Esophagus squamous epithelium (tissue), 5 donors: ENCODE results near the gene CDH8. TPM values are rescaled to one million over a fixed set of nuclear protein-coding genes. Genes with fewer than 3 reads are reported as not detected.
"Not testable (repeated sequence)": the region's sequence is repeated elsewhere in the genome, so short reads cannot be mapped to it uniquely, and the experiment has no call there.

Source experiments
- DNase-seq: peaks from one replicate; lab custom pipeline; 2025; lab: John Stamatoyannopoulos, UW
- H3K27ac ChIP-seq, 4 donors: fragments of 200-600 bp; sonication (generic); one replicate each; pipeline ENCODE4 v1.5.1; 2016 to 2019; ENCODE audit warnings: mild to moderate bottlenecking in 1 of 4
- H3K27me3 ChIP-seq, 4 donors: fragments of 200-600 bp; sonication (generic); 1 replicate in 3 of 4; 2 replicates in 1 of 4; pipeline versions ENCODE4 v1.5.1 to v1.6.0; 2017 to 2021; ENCODE audit warnings: antibody characterized with exemption in 1 of 4
- H3K36me3 ChIP-seq, 3 donors: fragments of 200-600 bp; sonication (generic); one replicate each; pipeline ENCODE4 v1.5.1; 2016 to 2019
- H3K4me1 ChIP-seq, 3 donors: fragments of 200-600 bp; sonication (generic); one replicate each; pipeline ENCODE4 v1.5.1; 2017 to 2019
- H3K4me3 ChIP-seq, 4 donors: fragments of 200-600 bp; sonication (generic); 1 replicate in 3 of 4; 2 replicates in 1 of 4; pipeline ENCODE4 v1.5.1; 2016 to 2019; ENCODE audit warnings: mild to moderate bottlenecking in 2 of 4, moderate library complexity in 1 of 4
- H3K9me3 ChIP-seq, 3 donors: fragments of 200-600 bp; sonication (generic); one replicate each; pipeline ENCODE4 v1.5.1; 2016 to 2019
- POLR2A ChIP-seq, 4 donors: fragments of 450-650 bp; IDR thresholded peaks; one replicate each; pipeline ENCODE4 v1.6.1; 2017; ENCODE audit warnings: antibody characterized with exemption in 4 of 4, mild to moderate bottlenecking in 4 of 4, moderate library complexity in 3 of 4
- WGBS, 2 donors: methylation state at CpG; one replicate each; pipeline ENCODE4 v1.1.5; 2018; 5-methylcytosine and 5-hydroxymethylcytosine counted together
- intact Hi-C: fragments of 100-400 bp; cut with DNase I; formaldehyde crosslinking; loops from one replicate; pipeline ENCODE4 v1.15.0; 2022
- total RNA-seq, 4 donors: library from RNA; depleted of rRNA; stranded (reverse); fragments of >200 nt; gene quantifications; one replicate each; pipeline ENCODE4 v1.1.0, GENCODE V29; 2016
- TF ChIP-seq, protein P1 (sequence below), 6 experiments: fragments of 450-650 bp in 4 of 6; fragments of 200-600 bp in 2 of 6; sonication (generic) in 2 of 6; IDR thresholded peaks; one replicate each; pipeline ENCODE4 v1.5.1; 2016 to 2019; ENCODE audit warnings: antibody characterized with exemption in 6 of 6, mild to moderate bottlenecking in 4 of 6, moderate library complexity in 4 of 6
- donor health status: DM: yes; HTN: yes; CAD: no.

Gene CDH8
- total RNA-seq, 4 donors from 2014 or later: 0.27 to 1.8 (median 0.81) TPM

DNA sequence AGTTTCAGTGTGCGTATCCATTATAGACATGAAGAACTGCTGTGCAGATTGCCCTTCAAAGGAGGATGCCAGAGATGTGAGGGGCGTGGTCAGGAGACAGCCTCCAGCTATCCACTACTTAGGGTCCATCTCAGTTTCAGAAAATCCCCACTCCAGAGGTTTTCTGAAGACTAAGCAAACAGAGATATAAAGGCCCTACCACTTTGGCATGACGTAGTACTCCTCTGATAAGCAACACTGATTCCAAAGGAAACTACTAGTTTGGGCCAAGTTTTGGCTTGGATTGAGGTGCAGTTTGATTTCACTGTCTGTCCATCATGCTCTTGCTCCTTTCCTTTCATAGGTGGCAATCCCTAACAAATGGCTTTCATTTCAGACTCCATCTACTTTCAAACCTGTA, 228.7 kb downstream of the CDH8 start:
- no peak for DNase-seq
- intact Hi-C loops: no loop called here
- Histone ChIP-seq H3K27me3 (no peaks in the 10 kb centered on the region), H3K36me3 (no peaks in the 10 kb centered on the region), H3K27ac (no peak overlapping the region), H3K4me3 (no peak overlapping the region), H3K4me1 (no peaks in the 10 kb centered on the region), H3K9me3 (no peaks in the 10 kb centered on the region)
- no peak for TF ChIP-seq POLR2A (IDR thresholded peaks at IDR 0.05)
- TF ChIP-seq, protein P1, sequence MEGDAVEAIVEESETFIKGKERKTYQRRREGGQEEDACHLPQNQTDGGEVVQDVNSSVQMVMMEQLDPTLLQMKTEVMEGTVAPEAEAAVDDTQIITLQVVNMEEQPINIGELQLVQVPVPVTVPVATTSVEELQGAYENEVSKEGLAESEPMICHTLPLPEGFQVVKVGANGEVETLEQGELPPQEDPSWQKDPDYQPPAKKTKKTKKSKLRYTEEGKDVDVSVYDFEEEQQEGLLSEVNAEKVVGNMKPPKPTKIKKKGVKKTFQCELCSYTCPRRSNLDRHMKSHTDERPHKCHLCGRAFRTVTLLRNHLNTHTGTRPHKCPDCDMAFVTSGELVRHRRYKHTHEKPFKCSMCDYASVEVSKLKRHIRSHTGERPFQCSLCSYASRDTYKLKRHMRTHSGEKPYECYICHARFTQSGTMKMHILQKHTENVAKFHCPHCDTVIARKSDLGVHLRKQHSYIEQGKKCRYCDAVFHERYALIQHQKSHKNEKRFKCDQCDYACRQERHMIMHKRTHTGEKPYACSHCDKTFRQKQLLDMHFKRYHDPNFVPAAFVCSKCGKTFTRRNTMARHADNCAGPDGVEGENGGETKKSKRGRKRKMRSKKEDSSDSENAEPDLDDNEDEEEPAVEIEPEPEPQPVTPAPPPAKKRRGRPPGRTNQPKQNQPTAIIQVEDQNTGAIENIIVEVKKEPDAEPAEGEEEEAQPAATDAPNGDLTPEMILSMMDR (IDR thresholded peaks at IDR 0.05): no peak
- WGBS, 2 donors: 73 to 75% methylated on average over 3 of the region's 3 CpGs

DNA sequence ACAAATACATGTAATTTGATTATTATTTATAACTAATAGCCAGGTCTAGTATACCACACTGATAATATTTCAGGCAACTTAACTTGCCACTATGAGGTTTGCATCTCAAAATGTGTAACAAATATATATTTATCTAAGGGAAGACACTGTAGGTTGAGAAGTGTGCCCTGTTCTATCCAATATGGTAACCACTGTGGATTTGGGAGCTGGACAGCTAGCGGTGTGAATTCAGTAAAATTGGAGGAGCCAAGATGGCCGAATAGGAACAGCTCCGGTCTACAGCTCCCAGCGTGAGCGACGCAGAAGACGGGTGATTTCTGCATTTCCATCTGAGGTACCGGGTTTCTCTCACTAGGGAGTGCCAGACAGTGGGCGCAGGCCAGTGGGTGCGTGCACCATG, 235.0 kb downstream of the CDH8 start:
- H3K4me1 ChIP-seq, H3K36me3 ChIP-seq, DNase-seq, intact Hi-C loops, H3K9me3 ChIP-seq, H3K27ac ChIP-seq, H3K4me3 ChIP-seq, H3K27me3 ChIP-seq: not testable (repeated sequence)
- WGBS, 2 donors: 81 to 87% methylated on average over 6 to 7 of the region's 10 CpGs

DNA sequence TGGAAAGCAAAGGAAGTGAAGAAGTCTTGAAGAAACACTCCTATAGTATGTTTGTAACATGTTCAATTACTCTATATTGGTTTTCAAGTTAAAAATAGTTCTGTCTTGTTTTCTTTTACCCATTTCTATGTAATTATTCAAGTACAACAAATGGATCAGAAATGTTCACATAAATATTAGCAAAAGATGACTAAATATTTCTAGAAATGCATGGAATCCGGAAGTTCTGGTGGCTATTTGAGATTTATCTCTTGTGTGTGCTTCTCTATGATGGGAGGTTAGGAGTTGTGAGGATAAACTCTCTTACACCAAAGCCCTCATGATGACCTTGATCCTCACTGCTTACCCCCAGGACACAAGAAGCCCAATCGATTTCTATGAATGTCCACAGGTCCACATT, 237.5 kb downstream of the CDH8 start:
- TF ChIP-seq POLR2A (IDR thresholded peaks at IDR 0.05): no peak
- TF ChIP-seq, protein P1 (IDR thresholded peaks at IDR 0.05): no peak
- WGBS, 2 donors: 39 to 43% methylated on average over 2 of the region's 2 CpGs
- no peaks in the 10 kb centered on the region for H3K27me3 ChIP-seq
- no peaks in the 10 kb centered on the region for H3K9me3 ChIP-seq
- no peak for DNase-seq
- no peak overlapping the region for H3K27ac ChIP-seq
- no peaks in the 10 kb centered on the region for H3K4me1 ChIP-seq
- intact Hi-C loops: no loop called here
- no peak overlapping the region for H3K4me3 ChIP-seq
- no peaks in the 10 kb centered on the region for H3K36me3 ChIP-seq

DNA sequence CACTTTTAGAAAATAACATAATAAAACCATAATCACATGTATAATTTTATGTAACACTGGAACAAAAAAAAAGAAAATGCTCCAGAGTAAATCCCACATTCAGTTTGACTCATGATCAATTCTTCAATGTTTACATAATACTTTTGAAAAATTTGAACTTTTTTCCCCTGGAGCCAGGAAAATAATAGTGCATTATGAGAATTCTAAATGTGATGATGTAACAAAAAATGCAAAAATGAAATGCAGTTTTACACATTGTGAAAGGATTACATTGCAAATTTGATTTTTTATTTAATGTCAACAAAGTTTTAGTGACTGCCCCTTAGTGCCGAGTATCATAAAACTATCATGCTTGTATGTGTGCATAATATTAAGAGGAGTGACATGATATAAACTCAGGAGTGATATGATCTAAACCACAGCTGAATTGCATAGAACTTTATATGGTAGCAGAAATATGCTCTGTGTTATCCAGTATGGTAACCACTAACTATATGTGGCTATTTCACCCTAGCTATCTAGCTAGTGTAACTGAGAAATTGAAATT, 238.2 kb downstream of the CDH8 start:
- Histone ChIP-seq H3K4me3 (no peak overlapping the region), H3K27me3 (no peaks in the 10 kb centered on the region), H3K36me3 (no peaks in the 10 kb centered on the region), H3K27ac (no peak overlapping the region), H3K4me1 (no peaks in the 10 kb centered on the region), H3K9me3 (peaks cover 0 to 5% (median 0%) of the 10 kb centered on the region in 3 donors)
- intact Hi-C loops: no loop called here
- WGBS, 2 donors: 52 to 56% methylated on average over 1 of the region's 1 CpG
- TF ChIP-seq POLR2A (IDR thresholded peaks at IDR 0.05): no peak
- TF ChIP-seq, protein P1 (IDR thresholded peaks at IDR 0.05): no peak
- no peak for DNase-seq

DNA sequence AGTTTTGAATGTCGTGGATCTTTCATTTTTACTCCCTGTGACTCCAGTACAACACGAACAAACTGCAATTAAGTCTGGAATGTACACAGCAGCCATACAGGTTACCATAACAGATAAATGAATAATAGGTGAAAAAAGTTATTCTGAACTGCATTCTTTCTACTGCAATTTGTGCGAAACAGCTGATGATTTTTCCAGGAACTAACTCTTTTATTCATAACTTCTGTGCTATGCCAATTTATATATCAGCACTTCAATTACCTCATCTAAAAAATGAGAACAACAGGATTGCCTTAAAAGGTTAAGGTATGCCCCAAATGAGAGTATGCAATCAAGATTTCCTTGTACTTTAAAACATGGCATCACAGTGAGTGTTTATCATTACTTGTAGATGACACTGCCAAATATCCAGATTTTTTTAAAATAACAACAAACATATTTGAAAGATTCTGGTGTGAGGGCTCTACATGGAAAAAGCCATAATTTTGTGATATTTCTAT, 238.9 kb downstream of the CDH8 start:
- intact Hi-C loops: no loop called here
- 50 to 53% methylated on average over 3 of the region's 3 CpGs for WGBS, 2 donors
- DNase-seq: no peak
- no peak for TF ChIP-seq POLR2A (IDR thresholded peaks at IDR 0.05)
- TF ChIP-seq, protein P1 (IDR thresholded peaks at IDR 0.05): no peak
- Histone ChIP-seq H3K4me3 (no peak overlapping the region), H3K36me3 (no peaks in the 10 kb centered on the region), H3K4me1 (no peaks in the 10 kb centered on the region), H3K27ac (no peak overlapping the region), H3K9me3 (peaks cover 0 to 5% (median 0%) of the 10 kb centered on the region in 3 donors), H3K27me3 (no peaks in the 10 kb centered on the region)
